Epithelial cell of esophagus (primary cell): ENCODE measurements around the gene GPR162.

Source experiments
- DNase-seq: peaks from one replicate; pipeline ENCODE4 v3.0.0; 2010; ENCODE audit warnings: low read depth
- H3K4me3 ChIP-seq: 2 replicates; pipeline ENCODE4 v1.5.1; 2011; ENCODE audit warnings: mild to moderate bottlenecking, low read length, control low read depth
- TF ChIP-seq, protein P1 (sequence below): IDR thresholded peaks from 2 replicates; pipeline ENCODE4 v1.5.1; 2011; ENCODE audit warnings: low read depth, mild to moderate bottlenecking, low read length, control low read depth, inconsistent platforms; ENCODE audit not compliant: insufficient read depth; ENCODE audit errors: missing control alignments

GPR162 gene

GRCh38 chr12:6775185-6776174, 46.1 kb upstream of the GPR162 start:
- H3K4me3 ChIP-seq = no peak overlapping the region
- TF ChIP-seq, protein P1, sequence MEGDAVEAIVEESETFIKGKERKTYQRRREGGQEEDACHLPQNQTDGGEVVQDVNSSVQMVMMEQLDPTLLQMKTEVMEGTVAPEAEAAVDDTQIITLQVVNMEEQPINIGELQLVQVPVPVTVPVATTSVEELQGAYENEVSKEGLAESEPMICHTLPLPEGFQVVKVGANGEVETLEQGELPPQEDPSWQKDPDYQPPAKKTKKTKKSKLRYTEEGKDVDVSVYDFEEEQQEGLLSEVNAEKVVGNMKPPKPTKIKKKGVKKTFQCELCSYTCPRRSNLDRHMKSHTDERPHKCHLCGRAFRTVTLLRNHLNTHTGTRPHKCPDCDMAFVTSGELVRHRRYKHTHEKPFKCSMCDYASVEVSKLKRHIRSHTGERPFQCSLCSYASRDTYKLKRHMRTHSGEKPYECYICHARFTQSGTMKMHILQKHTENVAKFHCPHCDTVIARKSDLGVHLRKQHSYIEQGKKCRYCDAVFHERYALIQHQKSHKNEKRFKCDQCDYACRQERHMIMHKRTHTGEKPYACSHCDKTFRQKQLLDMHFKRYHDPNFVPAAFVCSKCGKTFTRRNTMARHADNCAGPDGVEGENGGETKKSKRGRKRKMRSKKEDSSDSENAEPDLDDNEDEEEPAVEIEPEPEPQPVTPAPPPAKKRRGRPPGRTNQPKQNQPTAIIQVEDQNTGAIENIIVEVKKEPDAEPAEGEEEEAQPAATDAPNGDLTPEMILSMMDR = no peak
- DNase-seq = no peak

GRCh38 chr12:6777386-6777785, 44.2 kb upstream of the GPR162 start:
- no peak overlapping the region for H3K4me3 ChIP-seq
- DNase-seq = no peak
- TF ChIP-seq, protein P1 = no peak

- TF ChIP-seq, protein P1 = no peak
- DNase-seq = no peak
- peak overlapping the region; percentile 29 for H3K4me3 ChIP-seq
Observed at GRCh38 chr12:6778217-6778573, 43.4 kb upstream of the GPR162 start.

DNA sequence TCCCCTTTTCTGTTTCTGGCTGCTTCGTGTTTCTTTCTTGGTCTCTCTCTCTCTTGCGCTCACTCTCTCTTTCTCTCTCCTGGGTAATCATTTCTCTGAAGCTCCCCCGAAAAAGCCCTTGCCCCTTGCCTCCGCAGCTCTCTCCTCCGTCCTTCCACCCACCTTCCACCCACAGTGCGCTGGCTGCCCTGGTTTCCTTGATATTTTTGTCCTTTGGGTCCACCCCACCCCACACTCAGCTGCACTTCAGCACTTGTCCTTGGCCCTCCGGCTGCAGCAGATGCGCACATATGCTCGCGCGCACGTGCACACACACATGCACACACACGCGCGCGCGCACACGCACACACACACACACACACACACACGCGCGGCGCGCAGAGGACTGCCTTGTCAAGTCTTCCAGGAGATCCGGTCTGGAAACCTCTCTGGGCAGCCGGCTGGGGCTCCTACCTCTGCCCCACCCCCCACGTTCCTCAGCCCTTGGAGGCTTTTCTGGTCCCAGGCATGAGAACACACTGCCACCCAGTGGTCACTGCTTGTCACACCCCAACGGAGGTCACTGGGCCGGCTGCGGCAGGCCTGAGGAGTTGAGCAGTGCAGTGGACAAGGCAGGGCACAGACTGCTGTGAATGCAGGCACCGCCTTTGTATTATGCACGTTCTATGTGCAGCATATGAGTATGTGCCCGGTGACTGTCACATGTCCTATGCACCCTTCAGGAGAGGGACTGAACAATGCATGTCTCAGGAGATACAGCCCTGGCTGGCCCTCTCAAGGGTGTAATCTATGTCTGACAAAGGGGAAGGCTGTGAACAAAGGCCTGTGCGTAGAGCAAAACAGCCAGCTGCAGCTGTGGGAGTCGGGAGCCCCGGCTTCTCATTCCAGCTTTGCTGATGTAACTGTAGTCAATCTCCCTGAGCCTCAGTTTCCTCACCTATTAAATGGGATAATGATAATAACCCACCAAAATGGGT, 42.8 kb upstream of the GPR162 start:
- H3K4me3 ChIP-seq = peak overlapping the region; percentile 29
- TF ChIP-seq, protein P1 = peak; percentile 89

GRCh38 chr12:6779708-6780432, 41.8 kb upstream of the GPR162 start:
- no peak for DNase-seq
- TF ChIP-seq, protein P1 = no peak
- H3K4me3 ChIP-seq = no peak overlapping the region

More for the DNA sequence above, 42.8 kb upstream of the GPR162 start:
- DNase-seq = peak; percentile 91

GRCh38 chr12:6780573-6780972, 41.0 kb upstream of the GPR162 start:
- DNase-seq = no peak
- no peak overlapping the region for H3K4me3 ChIP-seq
- TF ChIP-seq, protein P1 = no peak
